MM.1S (cell line): ENCODE results near the gene PNPLA7.

Source experiments
- DNase-seq: peaks from one replicate; pipeline ENCODE4 v3.0.0-alpha.2; 2015
- H2AFZ ChIP-seq: fragments of 300-600 bp; sonication (generic); 2 replicates; pipeline ENCODE4 v1.6.0; 2016; ENCODE audit warnings: antibody characterized with exemption, low read length
- H3F3A ChIP-seq: fragments of 300-600 bp; sonication (generic); 2 replicates; pipeline ENCODE4 v1.6.1; 2016; ENCODE audit warnings: mild to moderate bottlenecking, antibody characterized with exemption, low read length, moderate library complexity, mixed read lengths; ENCODE audit not compliant: insufficient read depth
- H3K27ac ChIP-seq: fragments of 300-600 bp; sonication (generic); 2 replicates; pipeline ENCODE4 v1.5.1; 2016; ENCODE audit warnings: mild to moderate bottlenecking, low read length
- H3K27me3 ChIP-seq: fragments of 300-600 bp; sonication (generic); replicated peaks from 2 replicates; pipeline ENCODE4 v1.6.0; 2016; ENCODE audit warnings: low read length; ENCODE audit not compliant: insufficient read depth
- H3K36me3 ChIP-seq: fragments of 300-600 bp; sonication (generic); replicated peaks from 2 replicates; pipeline ENCODE4 v1.6.1; 2016; ENCODE audit warnings: mild to moderate bottlenecking, low read length, mixed read lengths; ENCODE audit not compliant: insufficient read depth
- H3K4me1 ChIP-seq: fragments of 300-600 bp; sonication (generic); 2 replicates; pipeline ENCODE4 v1.6.1; 2016; ENCODE audit warnings: low read length, mixed read lengths
- H3K4me2 ChIP-seq: fragments of 300-600 bp; sonication (generic); 2 replicates; pipeline ENCODE4 v1.6.0; 2016; ENCODE audit warnings: low read depth, low read length
- H3K4me3 ChIP-seq: fragments of 300-600 bp; sonication (generic); 2 replicates; pipeline ENCODE4 v1.5.1; 2016; ENCODE audit warnings: low read length, mixed read lengths
- H3K79me2 ChIP-seq: fragments of 300-600 bp; sonication (generic); 2 replicates; pipeline ENCODE4 v1.6.1; 2016; ENCODE audit warnings: mixed run types, low read length, mixed read lengths
- H3K9ac ChIP-seq: fragments of 300-600 bp; sonication (generic); 2 replicates; pipeline ENCODE4 v1.6.1; 2016; ENCODE audit warnings: low read length, mixed read lengths
- H3K9me2 ChIP-seq: fragments of 300-600 bp; sonication (generic); replicated peaks from 2 replicates; pipeline ENCODE4 v1.6.1; 2016; ENCODE audit warnings: mild to moderate bottlenecking, low read length, mixed read lengths; ENCODE audit not compliant: insufficient read depth
- H3K9me3 ChIP-seq: fragments of 300-600 bp; sonication (generic); replicated peaks from 2 replicates; pipeline ENCODE4 v1.6.1; 2016; ENCODE audit warnings: mild to moderate bottlenecking, low read length, mixed read lengths; ENCODE audit not compliant: insufficient read depth
- H4K20me1 ChIP-seq: fragments of 300-600 bp; sonication (generic); 2 replicates; pipeline ENCODE4 v1.6.1; 2016; ENCODE audit warnings: mild to moderate bottlenecking, low read length, moderate library complexity, mixed read lengths; ENCODE audit not compliant: insufficient read depth
- CTCF ChIP-seq: fragments of 300-600 bp; sonication (generic); IDR thresholded peaks from 2 replicates; pipeline ENCODE4 v1.5.1; 2016; ENCODE audit warnings: antibody characterized with exemption, low read length, mixed read lengths
- EZH2 ChIP-seq: fragments of 300-600 bp; sonication (generic); optimal IDR thresholded peaks from 2 replicates; pipeline ENCODE3; 2017; ENCODE audit warnings: low read depth, mild to moderate bottlenecking, antibody characterized with exemption, low read length, mixed read lengths
- EZH2phosphoT487 ChIP-seq: fragments of 300-600 bp; sonication (generic); IDR thresholded peaks from 2 replicates; pipeline ENCODE4 v1.6.1; 2018; ENCODE audit warnings: antibody characterized with exemption, low read length

Gene PNPLA7

GRCh38 chr9:137493364-137494103, 56.7 kb downstream of the PNPLA7 start:
- H3K4me2 ChIP-seq, result no peak overlapping the region

DNA sequence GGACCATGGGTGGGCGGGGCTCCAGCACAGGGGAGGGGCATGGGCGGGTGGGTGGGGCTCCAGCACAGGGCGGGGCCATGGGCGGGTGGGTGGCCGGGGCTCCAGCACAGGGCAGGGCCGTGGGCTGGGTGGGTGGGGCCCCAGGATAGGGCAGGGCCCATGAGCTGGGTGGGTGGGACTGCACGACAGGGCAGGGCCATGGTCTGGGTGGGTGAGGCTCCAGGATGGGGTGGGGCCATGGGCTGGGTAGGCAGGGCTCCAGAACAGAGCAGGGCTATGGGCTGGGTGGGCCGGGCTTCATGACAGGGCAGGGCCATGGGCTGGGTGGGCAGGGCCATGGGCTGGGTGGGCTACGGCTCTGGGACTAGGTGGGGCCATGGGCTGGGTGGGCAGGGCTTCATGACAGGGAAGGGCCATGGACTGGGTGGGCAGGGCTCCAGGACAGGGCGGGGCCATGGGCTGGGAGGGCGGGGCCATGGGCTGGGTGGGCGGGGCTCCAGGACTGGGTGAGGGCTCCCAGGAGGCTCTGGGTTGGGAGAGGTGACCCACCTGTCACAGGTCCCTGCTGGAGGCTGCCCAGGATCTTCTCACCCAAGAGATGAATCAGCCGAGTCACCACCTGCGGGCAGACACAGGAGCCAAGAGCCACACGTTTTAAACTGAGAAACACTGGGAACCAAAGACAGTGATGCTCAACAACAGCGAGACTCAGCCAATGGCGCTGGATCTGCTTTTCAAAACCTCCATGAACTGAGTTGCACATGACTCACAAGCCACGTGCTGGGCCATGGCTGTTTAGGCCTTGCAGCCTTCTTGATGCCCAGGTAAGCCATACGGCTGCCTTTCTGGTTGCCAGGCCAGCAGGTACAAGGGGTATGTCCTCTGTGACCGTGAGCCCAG, 57.5 kb downstream of the PNPLA7 start:
- Histone ChIP-seq H3K9ac (no peak overlapping the region), H3F3A (peaks cover 10% of the 10 kb centered on the region; the same call in 1 of the 2 replicates), H2AFZ (no peak overlapping the region), H3K27ac (no peak overlapping the region), H4K20me1 (no peaks in the 10 kb centered on the region), H3K27me3 (peaks cover 50% of the 10 kb centered on the region), H3K9me2 (no peaks in the 10 kb centered on the region), H3K4me1 (peaks cover 18% of the 10 kb centered on the region; the same call in 1 of the 2 replicates), H3K36me3 (no peaks in the 10 kb centered on the region), H3K4me3 (no peak overlapping the region), H3K79me2 (no peaks in the 10 kb centered on the region), H3K9me3 (no peaks in the 10 kb centered on the region), H3K4me2 (no peak overlapping the region)
- TF ChIP-seq EZH2, result no peak
- peak; percentile 29 for DNase-seq

More at GRCh38 chr9:137493364-137494103, 56.7 kb downstream of the PNPLA7 start:
- Histone ChIP-seq H3K9me2 (no peaks in the 10 kb centered on the region), H3K4me3 (no peak overlapping the region), H2AFZ (no peak overlapping the region), H3K27me3 (peaks cover 55% of the 10 kb centered on the region), H3F3A (peaks cover 10% of the 10 kb centered on the region; the same call in 1 of the 2 replicates), H3K27ac (no peak overlapping the region), H3K4me1 (peaks cover 18% of the 10 kb centered on the region; the same call in 1 of the 2 replicates), H3K79me2 (no peaks in the 10 kb centered on the region), H4K20me1 (no peaks in the 10 kb centered on the region), H3K36me3 (no peaks in the 10 kb centered on the region), H3K9me3 (no peaks in the 10 kb centered on the region), H3K9ac (no peak overlapping the region)
- no peak for DNase-seq
- no peak for TF ChIP-seq EZH2phosphoT487
- no peak for TF ChIP-seq EZH2
- TF ChIP-seq CTCF, result no peak

DNA sequence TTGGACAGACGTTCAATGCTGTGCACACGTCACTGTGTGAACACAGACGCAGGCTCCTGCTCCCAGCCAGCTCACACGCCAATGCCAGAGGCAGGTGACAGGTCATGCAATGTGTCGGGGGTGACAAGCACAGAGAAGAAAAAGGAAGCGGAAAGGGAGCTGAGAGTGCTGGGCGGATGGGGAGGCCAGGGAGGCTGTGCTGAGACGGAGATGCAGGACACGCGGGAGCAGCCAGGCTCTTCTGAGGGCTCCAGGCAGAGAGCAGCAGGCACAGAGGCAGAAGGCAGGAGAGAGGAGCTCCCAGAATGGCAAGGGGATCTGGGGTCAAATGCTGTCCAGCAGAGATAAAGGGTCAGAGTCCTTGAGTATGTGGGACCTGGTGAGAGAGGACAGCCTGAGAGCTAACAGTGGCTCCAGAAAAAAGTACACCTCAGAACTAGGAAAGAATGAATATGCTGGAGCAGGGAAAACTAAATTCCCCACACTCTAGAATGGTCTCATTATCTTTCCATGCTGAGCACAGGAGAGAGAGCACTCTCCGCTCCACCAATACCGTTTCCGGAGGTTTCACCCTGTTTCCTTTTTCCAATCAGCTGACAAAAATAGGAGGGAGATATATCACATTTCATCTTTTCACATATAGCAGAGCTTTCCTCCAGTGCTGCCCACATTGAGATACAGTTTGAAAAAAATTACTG, 58.3 kb downstream of the PNPLA7 start:
- Histone ChIP-seq H3F3A (peaks cover 10% of the 10 kb centered on the region; the same call in 1 of the 2 replicates), H3K4me3 (no peak overlapping the region), H3K9me2 (no peaks in the 10 kb centered on the region), H3K9ac (no peak overlapping the region), H3K4me1 (peaks cover 18% of the 10 kb centered on the region; the same call in 1 of the 2 replicates), H4K20me1 (no peaks in the 10 kb centered on the region), H2AFZ (no peak overlapping the region), H3K79me2 (no peaks in the 10 kb centered on the region), H3K27ac (no peak overlapping the region), H3K27me3 (peaks cover 55% of the 10 kb centered on the region), H3K36me3 (no peaks in the 10 kb centered on the region), H3K4me2 (no peak overlapping the region), H3K9me3 (no peaks in the 10 kb centered on the region)
- DNase-seq, result no peak
- TF ChIP-seq EZH2phosphoT487 (no peak), CTCF (no peak), EZH2 (no peak)
